Neural progenitor cell (in vitro differentiated cells): ENCODE data around the gene FARP2.

Source experiments
- EZH2 ChIP-seq: fragments of 200-600 bp; sonication (generic); IDR thresholded peaks from 2 replicates; pipeline ENCODE4 v1.6.1; 2017; ENCODE audit warnings: antibody characterized with exemption, mild to moderate bottlenecking, moderate library complexity
- EZH2phosphoT487 ChIP-seq: fragments of 200-600 bp; sonication (generic); IDR thresholded peaks from 2 replicates; pipeline ENCODE4 v1.6.1; 2017; ENCODE audit warnings: antibody characterized with exemption
- TF ChIP-seq, protein P1 (sequence below): fragments of 200-600 bp; sonication (generic); IDR thresholded peaks from 2 replicates; pipeline ENCODE4 v1.5.1; 2017; ENCODE audit warnings: antibody characterized with exemption, mild to moderate bottlenecking

DNA sequence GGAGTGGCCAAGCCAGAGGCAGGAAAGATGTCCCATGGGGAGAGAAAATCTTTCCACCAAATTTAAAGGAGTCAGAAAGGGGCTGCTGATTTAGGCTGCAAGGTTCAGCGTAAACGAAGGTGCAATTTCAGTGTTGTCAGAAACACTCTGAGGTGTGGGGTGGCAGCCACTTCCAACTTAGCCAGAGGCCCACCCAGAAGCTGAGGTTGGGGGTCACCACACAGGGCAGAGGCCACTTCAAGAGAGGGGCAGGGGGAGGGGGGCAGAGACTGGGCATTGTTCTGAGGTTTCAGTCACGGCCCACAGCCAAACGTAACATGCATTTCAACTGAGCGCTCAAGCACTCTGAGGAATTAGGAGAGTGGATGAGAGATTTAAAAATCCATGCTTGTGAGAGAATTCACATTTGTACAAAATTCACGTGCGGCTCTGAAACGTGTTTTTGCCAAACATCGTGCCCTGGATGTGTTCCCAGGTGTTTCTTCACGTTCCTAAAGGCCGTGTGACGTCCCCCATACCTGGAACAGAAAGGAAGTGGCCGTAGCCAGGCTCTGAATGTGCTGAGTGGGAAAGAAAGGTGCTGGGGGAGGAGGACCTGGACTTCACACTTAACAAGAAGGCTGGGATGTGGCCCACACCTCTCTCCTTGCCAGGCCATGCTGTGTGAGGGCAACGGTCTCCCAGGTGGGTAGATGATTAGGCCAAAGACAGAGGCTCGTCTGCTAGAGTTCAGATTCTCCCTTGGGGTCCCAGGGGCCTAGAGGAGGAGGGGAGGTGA, 182.9 kb downstream of the FARP2 start:
- TF ChIP-seq, protein P1, sequence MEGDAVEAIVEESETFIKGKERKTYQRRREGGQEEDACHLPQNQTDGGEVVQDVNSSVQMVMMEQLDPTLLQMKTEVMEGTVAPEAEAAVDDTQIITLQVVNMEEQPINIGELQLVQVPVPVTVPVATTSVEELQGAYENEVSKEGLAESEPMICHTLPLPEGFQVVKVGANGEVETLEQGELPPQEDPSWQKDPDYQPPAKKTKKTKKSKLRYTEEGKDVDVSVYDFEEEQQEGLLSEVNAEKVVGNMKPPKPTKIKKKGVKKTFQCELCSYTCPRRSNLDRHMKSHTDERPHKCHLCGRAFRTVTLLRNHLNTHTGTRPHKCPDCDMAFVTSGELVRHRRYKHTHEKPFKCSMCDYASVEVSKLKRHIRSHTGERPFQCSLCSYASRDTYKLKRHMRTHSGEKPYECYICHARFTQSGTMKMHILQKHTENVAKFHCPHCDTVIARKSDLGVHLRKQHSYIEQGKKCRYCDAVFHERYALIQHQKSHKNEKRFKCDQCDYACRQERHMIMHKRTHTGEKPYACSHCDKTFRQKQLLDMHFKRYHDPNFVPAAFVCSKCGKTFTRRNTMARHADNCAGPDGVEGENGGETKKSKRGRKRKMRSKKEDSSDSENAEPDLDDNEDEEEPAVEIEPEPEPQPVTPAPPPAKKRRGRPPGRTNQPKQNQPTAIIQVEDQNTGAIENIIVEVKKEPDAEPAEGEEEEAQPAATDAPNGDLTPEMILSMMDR: no peak
- TF ChIP-seq EZH2 (no peak), EZH2phosphoT487 (no peak)
